Adipose tissue (tissue), 3 donors: ENCODE results near the gene FOXL3. TPM values are rescaled to one million over a fixed set of nuclear protein-coding genes. Genes with fewer than 3 reads are reported as not detected.

Source experiments
- H3K27ac ChIP-seq: one replicate; pipeline ENCODE4 v1.5.1; 2013; ENCODE audit warnings: low read depth, low read length
- WGBS, 3 donors: extraction: QIAGEN DNeasy Blood & Tissue Kit; methylation state at CpG; one replicate each; pipeline ENCODE4 v1.1.7; 2013; 5-methylcytosine and 5-hydroxymethylcytosine counted together
- polyA plus RNA-seq, 3 donors: library from polyadenylated mRNA; stranded (reverse); fragments of 200-250 nt; gene quantifications; one replicate each; pipeline ENCODE4 v1.2.3, GENCODE V29; 2013
- donor health status: healthy with polysubstance abuse.
- donor health status: Bipolar disorder and iron deficiency.
- donor health status: healthy.

The FOXL3 gene
- polyA plus RNA-seq, 3 donors, result not detected

DNA sequence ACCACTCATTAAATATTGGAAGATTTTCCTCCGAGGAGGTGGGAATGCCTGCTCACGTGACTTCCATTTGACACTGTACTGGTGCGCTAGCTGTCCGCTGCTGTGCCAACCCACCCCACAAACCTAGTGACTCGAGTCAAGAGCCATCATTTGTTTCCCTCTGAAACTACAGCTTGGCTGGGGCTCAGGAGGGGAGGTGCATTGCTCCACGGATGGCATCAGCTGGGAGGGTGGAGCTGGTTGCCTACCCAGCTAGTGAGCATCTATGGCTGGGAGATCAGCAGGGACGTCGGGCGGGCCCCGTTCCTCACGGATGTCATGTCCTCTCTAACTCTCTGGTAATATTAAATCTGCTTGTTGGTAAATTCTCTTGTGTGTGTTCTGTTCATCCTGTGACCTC lies 9.5 kb upstream of the FOXL3 start:
- WGBS, 3 donors, result 67 to 79% (median 76%) methylated on average over 11 of the region's 11 CpGs
- no peak overlapping the region for H3K27ac ChIP-seq

DNA sequence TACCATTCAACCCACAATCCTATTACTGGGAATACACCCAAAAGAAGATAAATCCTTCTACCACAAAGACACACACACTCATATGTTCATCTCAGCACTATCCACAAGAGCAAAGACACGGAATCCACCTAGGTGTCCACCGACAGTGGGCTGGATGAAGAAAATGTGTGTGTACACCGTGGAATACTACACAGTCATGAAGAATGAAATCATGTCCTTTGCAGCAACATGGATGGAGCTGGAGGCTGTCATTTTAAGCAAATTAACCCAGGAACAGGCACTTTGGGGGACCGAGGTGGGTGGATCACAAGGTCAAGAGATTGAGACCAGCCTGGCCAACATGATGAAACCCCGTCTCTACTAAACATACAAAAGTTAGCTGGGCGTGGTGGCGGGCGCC lies 8.3 kb upstream of the FOXL3 start:
- WGBS, 3 donors, result 90 to 98% (median 93%) methylated on average over 8 of the region's 8 CpGs

DNA sequence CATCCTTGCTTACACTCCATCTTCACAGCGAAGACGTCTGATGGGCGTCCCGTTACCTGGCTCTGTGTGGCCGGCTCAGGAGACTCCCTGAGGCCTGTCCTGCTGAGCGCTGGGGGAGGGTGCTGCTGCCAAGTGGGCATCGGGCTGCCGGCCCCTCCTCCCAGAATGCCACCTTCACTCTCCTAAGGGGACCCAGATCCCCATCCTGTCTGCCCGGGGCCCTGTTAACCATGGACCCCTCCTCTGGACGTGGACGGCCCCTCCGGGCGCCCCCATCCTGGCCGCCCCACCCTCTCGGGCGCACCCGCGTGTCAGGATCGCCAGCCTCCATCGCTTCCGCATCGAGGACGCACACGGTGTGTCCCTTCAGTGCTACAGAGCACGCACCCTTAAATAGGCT lies 7.3 kb upstream of the FOXL3 start:
- no peak overlapping the region for H3K27ac ChIP-seq
- WGBS, 3 donors, result 92 to 97% (median 95%) methylated on average over 24 to 25 of the region's 25 CpGs

More for the DNA sequence above, 8.3 kb upstream of the FOXL3 start:
- no peak overlapping the region for H3K27ac ChIP-seq

DNA sequence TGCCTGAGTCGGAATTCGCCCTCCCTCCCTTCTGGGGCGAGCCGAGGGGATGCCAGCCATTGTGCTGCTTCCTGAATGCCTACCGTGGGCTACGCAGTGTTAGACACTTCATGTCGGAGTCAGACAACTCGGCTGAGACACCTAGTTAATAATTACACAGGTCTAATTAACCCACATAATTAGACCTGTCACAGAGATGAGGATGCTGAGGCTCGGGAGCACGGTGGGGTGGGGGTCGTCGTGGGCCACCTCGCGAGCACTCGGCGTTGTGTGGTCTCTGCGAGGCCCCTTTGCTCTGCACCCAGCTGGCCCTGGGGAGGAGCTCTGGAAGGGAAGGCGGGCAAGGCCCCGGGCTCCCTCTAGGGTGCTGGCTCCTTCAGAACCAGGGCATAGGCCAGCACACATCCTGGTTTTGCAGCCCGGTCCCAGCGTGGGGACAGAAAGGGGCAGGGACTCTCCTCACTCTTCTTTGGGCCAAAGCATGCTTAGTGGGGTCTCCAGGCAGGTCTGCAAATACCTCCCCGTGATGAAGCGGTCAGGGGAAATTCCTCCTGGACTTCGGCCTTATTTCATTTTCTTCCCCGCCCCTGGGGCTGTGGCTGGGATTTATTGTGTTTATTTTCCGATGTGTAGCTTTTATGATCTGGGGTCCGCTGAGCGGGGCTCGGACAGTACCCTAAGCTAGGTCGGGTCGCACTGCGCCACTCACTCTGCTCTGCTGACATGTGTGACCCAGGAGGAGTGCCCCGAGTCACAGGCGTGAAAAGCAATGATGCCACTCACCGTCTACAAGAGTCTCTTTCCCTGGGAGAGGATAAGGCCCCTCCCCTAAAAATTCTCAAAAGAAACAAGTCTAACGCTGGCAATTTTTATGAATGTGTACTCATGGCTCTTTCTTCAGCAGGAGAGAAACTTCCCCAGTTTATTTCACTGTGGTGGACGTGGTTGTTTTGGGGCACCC lies 4.9 kb upstream of the FOXL3 start:
- no peak overlapping the region for H3K27ac ChIP-seq
- WGBS, 3 donors, result 52 to 78% (median 72%) methylated on average over 37 of the region's 37 CpGs

DNA sequence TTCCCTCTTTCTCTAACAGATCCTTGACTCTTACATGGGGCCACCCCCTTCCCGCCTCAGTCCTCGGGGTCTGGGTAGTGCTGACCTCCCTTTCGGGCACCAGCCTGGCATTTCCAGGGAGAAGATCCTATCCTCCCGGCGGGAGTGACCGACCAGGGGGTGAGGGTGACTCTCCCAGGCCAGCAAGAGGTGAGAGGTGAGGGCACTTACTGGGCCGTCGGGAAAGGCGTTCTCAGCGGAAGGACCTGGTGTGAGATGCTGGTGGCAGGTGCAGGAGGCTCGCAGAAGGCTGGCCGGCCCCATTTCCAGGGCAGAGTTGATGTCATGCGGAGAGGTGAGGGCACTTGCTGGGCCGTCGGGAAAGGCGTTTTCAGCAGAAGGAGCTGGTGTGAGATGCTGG lies 4.2 kb upstream of the FOXL3 start:
- WGBS, 3 donors, result 71 to 84% (median 75%) methylated on average over 16 of the region's 16 CpGs
- H3K27ac ChIP-seq, result no peak overlapping the region

DNA sequence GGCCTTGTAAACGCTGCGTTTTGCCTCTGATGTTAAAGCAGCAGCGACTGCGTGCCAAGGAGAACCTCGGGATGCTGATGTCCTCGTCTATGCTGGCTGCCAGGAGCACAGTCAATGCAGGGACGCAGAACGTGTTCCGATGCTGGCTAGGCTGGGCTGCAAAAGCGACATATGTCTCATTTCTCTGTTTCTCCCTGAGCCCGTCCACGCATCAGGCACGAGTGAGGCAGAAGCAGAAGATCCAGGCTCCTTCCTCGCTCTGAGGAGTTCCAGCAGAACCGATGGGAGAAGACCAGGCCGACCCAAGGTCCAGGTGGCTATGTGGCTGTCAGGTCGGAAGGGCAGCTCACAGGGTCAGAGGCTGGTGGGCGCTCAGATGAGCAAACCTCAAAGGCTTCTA lies 3.7 kb upstream of the FOXL3 start:
- no peak overlapping the region for H3K27ac ChIP-seq
- 75 to 87% (median 86%) methylated on average over 18 of the region's 18 CpGs for WGBS, 3 donors

DNA sequence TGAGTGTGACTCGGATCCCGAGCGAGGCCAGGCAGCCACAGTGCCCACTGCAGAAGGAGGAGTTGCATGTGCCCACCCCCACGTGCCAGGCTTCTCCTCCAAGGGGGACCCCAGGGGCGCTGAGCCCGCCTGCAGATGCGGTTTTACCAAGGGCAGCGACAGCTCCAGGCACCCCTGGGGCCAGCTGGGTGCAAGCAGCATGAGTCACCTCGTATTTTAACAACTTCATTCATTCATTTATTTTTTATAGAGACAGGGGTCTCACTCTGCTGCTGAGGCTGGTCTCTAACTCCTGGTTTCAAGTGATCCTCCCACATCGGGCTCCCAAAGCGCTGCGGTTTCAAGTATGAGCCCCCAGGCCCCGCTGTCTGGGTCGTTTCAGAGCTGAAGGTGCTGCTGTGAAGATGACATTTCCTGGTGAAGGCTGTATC lies 1.3 kb upstream of the FOXL3 start:
- H3K27ac ChIP-seq, result no peak overlapping the region
- 75 to 78% (median 76%) methylated on average over 14 of the region's 14 CpGs for WGBS, 3 donors

DNA sequence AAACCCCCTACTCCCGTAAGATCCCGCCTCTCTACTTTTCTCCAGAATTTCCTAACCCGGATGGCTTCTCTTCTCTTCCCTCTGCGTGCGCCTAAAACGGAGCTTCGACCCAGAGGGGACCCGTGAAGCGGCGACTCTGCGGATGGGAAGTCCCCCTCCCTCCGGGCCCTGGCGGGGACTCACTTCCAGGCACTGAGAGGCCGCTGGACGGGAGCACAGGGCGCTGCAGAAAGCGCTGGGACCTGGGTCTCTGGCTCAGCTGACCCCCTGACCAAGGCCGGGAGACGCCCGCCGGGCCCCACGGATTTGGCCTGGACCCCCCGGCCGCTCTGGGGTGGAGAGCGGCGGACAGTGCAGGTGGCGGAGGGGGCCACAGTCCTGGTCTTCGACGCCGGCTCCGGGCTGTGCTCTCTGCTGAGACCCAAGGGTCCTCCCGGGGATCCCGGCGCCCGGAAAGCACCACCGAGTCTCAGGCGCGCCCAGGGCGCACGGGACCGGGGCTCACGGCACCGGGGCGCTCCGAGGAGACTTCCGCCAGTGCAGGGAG lies 688 bp upstream of the FOXL3 start:
- WGBS, 3 donors, result 7 to 14% (median 14%) methylated on average over 45 to 46 of the region's 46 CpGs
- no peak overlapping the region for H3K27ac ChIP-seq

DNA sequence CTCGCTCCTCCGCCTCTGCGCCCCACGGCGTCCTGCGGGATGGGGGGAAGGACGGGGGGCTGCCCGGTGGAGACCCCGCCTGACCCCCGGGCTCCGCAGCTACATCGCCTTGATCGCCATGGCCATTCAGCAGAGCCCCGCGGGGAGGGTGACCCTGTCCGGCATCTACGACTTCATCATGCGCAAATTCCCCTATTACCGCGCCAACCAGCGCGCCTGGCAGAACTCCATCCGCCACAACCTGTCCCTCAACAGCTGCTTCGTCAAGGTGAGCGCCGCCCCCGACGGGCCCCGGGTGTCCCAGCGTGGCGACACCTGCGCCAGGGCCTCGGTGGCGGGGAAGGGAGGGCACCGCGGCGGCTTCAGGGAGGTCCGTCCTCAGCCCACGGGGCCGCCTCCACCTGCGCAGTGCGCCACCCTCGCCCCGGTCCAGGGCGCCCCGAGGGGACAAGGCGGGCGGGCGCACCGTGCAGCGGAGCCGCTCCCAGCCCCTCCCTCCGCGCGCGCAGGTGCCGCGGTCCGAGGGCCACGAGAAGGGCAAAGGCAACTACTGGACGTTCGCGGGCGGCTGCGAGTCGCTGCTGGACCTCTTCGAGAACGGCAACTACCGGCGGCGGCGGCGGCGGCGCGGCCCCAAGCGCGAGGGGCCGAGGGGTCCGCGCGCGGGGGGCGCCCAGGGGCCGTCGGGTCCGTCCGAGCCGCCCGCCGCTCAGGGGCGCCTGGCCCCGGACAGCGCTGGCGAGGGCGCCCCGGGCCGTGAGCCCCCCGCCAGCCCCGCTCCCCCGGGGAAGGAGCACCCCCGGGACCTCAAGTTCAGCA lies 793 bp downstream of the FOXL3 start:
- 7 to 14% (median 13%) methylated on average over 78 to 102 of the region's 102 CpGs for WGBS, 3 donors
- no peak overlapping the region for H3K27ac ChIP-seq

DNA sequence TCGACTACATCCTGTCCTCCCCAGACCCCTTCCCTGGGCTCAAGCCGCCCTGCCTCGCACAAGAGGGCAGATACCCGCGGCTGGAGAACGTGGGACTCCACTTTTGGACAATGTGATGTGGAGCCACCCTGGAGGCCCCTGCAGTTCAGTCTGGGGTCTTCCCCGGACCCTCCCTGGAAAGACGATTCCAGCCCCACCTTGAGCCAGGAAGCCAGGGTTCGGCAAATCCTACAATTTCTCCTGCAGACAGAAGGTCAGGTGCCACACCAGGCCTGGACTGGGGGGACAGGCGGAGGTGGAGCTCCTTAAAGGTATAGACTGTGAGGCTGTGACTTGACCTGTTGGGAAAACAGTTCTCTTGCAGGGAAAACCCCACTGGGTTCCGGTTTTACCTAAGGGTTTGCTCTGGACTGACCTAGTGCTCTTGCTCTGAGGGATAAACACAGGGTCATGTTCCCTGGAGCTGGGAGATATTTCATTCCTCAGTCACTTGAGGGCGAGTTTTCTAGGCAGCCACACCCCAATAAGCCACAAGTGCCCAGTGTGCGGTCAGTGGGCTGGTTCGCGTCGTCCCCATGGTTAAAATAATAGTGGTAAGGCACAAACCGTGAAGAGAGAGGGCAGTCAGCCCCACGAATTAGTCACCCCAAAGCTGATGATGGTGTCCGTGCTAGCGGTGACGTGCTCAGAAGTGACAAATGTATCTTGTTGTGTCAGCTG lies 1.6 kb downstream of the FOXL3 start:
- 59 to 72% (median 71%) methylated on average over 21 of the region's 21 CpGs for whole genome bisulfite sequencing, 3 donors
- H3K27ac ChIP-seq, result no peak overlapping the region

DNA sequence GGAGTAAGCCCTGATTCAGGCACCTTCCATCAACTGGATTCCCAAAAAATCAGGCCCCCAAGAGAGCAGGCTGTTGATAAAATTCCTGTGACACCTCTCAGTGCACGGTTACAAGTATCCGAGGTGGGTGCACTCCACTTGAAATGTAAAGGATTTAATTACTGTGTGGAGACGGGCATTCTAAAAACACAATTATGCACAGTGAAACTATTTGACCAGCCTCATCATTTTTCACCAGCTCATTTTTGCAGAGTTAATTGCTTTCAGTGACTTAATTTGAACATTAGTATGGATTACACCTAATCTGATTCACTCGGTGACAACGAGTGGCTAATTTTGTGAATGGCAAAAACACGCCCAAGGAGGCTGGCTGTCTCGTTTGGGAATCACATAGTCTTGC lies 2.3 kb downstream of the FOXL3 start:
- WGBS, 3 donors, result 59 to 79% (median 73%) methylated on average over 7 of the region's 7 CpGs
- no peak overlapping the region for H3K27ac ChIP-seq

DNA sequence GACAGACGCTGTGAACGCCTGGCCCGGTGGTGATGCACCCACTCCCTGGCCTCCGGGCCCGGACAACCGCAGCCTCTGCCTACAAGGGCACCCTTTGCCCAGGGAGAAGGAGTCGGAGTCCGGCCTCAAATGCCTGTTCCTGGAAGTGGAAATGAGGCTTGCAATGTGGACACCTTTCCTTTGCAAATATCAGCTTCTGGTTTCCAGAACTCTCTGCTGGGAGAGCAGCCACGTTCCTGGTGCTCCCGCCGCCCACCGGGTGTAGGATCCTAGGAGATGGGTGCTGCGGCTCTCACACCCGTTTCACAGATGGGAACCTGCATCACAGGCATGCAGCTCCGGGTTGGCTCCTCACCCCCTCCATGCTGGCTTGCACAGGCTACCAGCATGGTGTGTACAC lies 2.9 kb downstream of the FOXL3 start:
- no peak overlapping the region for H3K27ac ChIP-seq
- 76 to 81% (median 79%) methylated on average over 15 of the region's 15 CpGs for WGBS, 3 donors

DNA sequence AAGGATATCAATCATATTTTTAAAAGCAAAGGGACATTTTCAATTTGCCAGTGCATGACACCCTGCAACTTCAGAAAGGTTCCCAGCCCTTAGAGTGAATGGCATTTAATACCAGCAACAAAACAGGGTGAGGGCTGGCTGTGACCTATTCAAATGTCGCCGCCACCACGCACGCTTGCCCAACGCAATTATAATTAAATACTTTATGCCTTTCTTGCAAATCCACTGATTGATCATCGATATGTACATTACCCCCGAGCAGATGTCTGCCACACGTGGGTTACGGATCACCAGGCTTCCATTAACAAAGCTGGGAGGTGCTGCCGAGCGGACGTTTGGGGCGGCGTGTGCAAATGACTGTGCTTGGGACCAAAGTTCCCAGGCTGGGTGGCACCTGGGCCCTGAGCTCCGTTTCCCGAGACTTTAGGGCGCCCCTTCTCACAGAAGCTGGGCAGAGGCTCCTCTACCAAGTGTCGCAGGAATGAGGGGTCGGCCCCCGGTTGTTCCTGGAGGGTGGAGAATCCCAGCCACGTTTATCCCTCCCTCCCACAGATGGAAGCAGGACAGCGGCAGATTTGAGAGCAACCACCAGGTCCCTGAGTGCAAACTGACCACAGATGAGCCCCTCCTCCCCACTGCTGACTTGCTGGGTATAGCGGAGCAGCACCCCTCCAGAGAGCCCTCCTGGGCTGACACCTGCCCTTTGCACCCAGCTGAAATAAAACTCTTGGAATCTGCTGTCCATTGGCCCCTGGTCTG lies 3.9 kb downstream of the FOXL3 start:
- no peak overlapping the region for H3K27ac ChIP-seq
- 42 to 82% (median 78%) methylated on average over 23 of the region's 23 CpGs for WGBS, 3 donors

DNA sequence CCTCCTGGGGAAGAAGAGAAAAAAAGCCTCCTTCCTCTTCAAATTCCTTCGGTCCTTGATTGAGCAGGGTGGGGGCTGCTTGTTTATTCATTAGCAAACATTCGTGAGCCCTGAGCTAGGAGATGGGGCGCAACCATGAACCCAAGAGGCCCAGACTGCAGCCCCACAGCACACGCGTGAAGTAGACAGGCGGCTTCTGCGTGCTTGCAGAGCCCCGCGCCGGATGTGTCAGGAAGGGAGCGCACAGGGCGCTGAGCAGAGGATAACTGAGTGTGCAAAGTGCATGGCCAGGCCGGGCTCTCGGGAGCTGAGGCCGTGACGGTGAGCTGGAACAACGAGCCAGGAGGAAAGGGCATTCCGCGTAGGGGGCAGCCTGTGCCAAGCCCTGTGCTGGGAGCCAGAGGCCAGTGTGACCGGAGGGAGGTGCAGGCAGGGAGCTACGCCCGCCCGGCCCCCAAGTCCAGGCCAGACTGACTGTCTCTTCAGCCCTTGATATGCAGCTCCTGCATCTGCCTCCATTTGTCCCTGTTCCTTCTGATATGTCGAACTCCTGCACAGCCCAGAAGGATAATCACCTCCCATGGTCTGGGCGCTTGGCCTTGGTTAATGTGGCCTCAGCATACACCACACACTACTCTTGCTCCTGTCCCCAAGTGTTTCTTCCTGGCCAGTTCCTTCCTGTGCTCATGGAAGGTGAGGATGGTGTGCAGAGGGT lies 4.6 kb downstream of the FOXL3 start:
- WGBS, 3 donors, result 79 to 83% (median 81%) methylated on average over 25 of the region's 25 CpGs
- no peak overlapping the region for H3K27ac ChIP-seq

DNA sequence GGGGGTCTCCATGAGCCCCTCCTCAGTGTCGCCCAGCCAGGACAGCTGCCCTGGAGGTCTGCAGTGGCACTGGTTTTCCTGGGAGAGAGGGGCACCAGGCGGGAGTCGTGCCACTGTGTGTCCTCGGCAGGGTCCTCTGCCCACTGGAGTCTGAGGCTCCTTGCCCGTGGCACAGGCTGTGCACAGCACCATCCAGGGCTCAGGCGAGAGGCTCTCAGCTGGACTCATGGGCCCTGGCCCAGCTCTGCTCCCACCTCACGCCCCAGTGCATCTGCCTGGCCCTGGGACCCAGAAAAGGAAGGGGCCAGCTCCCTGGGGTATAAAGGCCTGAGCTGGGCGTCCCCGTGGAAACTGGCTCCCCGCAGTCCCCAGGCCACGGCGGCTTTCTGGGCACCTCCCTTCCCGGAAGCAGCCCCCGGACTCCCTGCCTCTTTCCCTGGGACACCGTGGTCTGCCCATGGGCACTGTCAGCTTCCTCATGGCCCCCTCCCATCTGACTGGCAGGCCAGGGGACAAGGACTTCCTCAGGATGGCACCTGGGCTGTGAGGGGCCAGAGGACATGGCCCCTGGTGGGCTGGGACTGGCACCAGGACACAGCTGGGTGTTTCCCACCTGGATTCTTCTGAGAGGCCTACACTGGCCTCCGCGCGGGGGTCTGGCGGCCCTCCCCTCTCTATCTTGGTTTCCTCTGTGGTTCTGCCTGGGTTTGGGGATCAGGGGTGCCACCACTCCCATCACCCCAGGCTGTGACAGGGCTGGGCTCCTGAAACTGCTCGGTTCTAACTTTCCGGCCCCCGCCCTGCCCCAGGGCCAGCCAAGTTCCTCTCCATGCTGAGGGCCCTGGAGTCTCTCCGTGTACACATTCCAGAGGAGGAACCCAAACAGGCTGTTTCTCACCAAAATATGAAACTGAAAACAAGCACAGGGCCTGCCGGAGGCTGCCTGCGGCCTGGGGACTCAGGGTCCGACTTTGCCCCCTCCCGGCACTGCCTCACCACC lies 5.5 kb downstream of the FOXL3 start:
- no peak overlapping the region for H3K27ac ChIP-seq

DNA sequence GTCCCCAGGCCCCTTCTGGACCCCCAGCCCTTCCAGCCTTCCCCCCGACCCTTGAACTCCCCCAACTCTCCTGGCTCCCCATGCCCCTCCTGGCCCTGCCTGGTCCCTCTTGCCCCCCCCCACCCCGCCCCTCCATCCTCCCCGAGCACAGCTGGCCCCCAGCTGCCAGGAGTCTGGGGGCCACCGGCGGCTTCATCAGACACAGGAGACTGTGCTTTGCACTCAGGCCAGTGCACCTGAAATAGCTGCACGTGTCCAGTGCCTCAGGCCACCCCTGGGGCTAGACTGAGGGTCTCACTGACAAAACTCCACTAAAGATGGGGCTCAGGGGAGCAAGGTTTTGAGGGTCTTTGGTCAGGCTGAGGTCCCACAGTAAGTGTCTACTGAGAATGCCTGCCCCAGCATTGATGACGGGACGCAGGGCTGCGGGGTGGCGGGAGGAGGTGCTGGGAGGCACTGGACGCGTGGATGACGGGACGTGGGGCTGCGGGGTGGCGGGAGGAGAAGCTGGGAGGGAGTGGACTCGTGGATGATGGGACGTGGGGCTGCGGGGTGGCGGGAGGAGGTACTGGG lies 6.5 kb downstream of the FOXL3 start:
- WGBS, 3 donors, result 66 to 88% (median 85%) methylated on average over 14 to 20 of the region's 20 CpGs
- H3K27ac ChIP-seq, result no peak overlapping the region

More for the DNA sequence above, 5.5 kb downstream of the FOXL3 start:
- 75 to 83% (median 79%) methylated on average over 27 of the region's 27 CpGs for WGBS, 3 donors
